OCI-LY1 (cell line): ENCODE data around the gene TPCN1.

Experiments
- H2AFZ ChIP-seq: fragments of 200-600 bp; sonication (generic), shearing (Covaris generic); 2 replicates; pipeline ENCODE4 v1.6.0; 2014; ENCODE audit warnings: antibody characterized with exemption, mild to moderate bottlenecking, low read length
- H3F3A ChIP-seq: fragments of 200-600 bp; sonication (generic), shearing (Covaris generic); 2 replicates; pipeline ENCODE4 v1.6.0; 2014; ENCODE audit warnings: mild to moderate bottlenecking, antibody characterized with exemption, low read length, moderate library complexity; ENCODE audit not compliant: insufficient read depth
- H3K27ac ChIP-seq: fragments of 200-600 bp; sonication (generic); 2 replicates; pipeline ENCODE4 v1.5.1; 2014; ENCODE audit warnings: low read length, mixed run types, mild to moderate bottlenecking, low read depth; ENCODE audit not compliant: poor library complexity, severe bottlenecking
- H3K27me3 ChIP-seq: fragments of 200-600 bp; sonication (generic); 2 replicates; pipeline ENCODE4 v1.6.0; 2014; ENCODE audit warnings: antibody characterized with exemption, mild to moderate bottlenecking, low read length, moderate library complexity; ENCODE audit not compliant: insufficient read depth
- H3K36me3 ChIP-seq: fragments of 200-600 bp; sonication (generic); 2 replicates; pipeline ENCODE4 v1.6.1; 2014; ENCODE audit warnings: mild to moderate bottlenecking, antibody characterized with exemption, low read length, moderate library complexity, mixed read lengths; ENCODE audit not compliant: insufficient read depth
- H3K4me1 ChIP-seq: fragments of 200-600 bp; sonication (generic); 2 replicates; pipeline ENCODE4 v1.5.1; 2014; ENCODE audit warnings: mild to moderate bottlenecking, low read length, moderate library complexity; ENCODE audit not compliant: insufficient read depth, severe bottlenecking
- H3K4me2 ChIP-seq: fragments of 200-600 bp; sonication (generic), shearing (Covaris generic); 2 replicates; pipeline ENCODE4 v1.6.1; 2014; ENCODE audit warnings: low read length
- H3K4me3 ChIP-seq: fragments of 200-600 bp; sonication (generic); 2 replicates; pipeline ENCODE4 v1.5.1; 2014; ENCODE audit warnings: low read length, low read depth, mild to moderate bottlenecking, mixed read lengths; ENCODE audit not compliant: poor library complexity, severe bottlenecking
- H3K79me2 ChIP-seq: fragments of 200-600 bp; shearing (Covaris generic); 2 replicates; pipeline ENCODE4 v1.6.1; 2016; ENCODE audit warnings: mixed run types, low read length, mixed read lengths; ENCODE audit not compliant: insufficient read depth
- H3K9ac ChIP-seq: fragments of 200-600 bp; sonication (generic), shearing (Covaris generic); 2 replicates; pipeline ENCODE4 v1.6.1; 2014; ENCODE audit warnings: mild to moderate bottlenecking, low read length, mixed read lengths
- H3K9me2 ChIP-seq: fragments of 200-600 bp; sonication (generic), shearing (Covaris generic); 2 replicates; pipeline ENCODE4 v1.6.1; 2014; ENCODE audit warnings: low read depth, mild to moderate bottlenecking, low read length, mixed read lengths
- H3K9me3 ChIP-seq: fragments of 200-600 bp; shearing (Covaris generic); 2 replicates; pipeline ENCODE4 v1.6.1; 2014; ENCODE audit warnings: low read length, mixed read lengths
- H4K20me1 ChIP-seq: fragments of 200-600 bp; sonication (generic), shearing (Covaris generic); 2 replicates; pipeline ENCODE4 v1.6.0; 2016; ENCODE audit warnings: mild to moderate bottlenecking, low read length; ENCODE audit not compliant: insufficient read depth
- EZH2 ChIP-seq: fragments of 200-600 bp; sonication (generic), shearing (Covaris generic); IDR thresholded peaks from 2 replicates; pipeline ENCODE4 v1.8.0; 2017; ENCODE audit warnings: borderline replicate concordance, mixed run types, mild to moderate bottlenecking, antibody characterized with exemption, low read length, moderate library complexity, mixed read lengths
- TF ChIP-seq, protein P1 (sequence below): fragments of 200-600 bp; sonication (generic), shearing (Covaris generic); IDR thresholded peaks from 2 replicates; pipeline ENCODE4 v1.5.1; 2017; ENCODE audit warnings: mild to moderate bottlenecking, antibody characterized with exemption, low read length, moderate library complexity, mixed read lengths

Gene TPCN1

DNA sequence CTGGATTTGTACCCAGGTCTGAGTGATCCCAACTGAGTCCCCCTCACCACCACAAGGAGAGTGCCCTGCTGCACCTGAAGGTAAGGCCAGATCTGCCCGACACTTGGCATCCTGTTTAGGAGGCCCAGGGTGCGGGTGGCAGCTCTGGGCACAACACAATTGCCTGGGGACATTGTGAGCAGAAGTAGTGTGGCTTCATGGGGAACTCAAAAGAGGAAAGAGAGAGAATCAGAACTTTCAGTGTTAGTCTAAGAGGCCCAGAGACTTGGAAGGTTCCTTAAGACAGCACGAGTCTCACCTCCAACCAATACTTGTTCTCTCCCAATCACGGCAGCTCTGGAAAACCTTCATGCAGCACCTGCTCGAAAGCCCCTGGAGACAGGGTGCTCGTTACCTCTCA, 120.3 kb downstream of the TPCN1 start:
- no peak overlapping the region for H3K4me2 ChIP-seq
- no peak overlapping the region for H2AFZ ChIP-seq
- TF ChIP-seq, protein P1, sequence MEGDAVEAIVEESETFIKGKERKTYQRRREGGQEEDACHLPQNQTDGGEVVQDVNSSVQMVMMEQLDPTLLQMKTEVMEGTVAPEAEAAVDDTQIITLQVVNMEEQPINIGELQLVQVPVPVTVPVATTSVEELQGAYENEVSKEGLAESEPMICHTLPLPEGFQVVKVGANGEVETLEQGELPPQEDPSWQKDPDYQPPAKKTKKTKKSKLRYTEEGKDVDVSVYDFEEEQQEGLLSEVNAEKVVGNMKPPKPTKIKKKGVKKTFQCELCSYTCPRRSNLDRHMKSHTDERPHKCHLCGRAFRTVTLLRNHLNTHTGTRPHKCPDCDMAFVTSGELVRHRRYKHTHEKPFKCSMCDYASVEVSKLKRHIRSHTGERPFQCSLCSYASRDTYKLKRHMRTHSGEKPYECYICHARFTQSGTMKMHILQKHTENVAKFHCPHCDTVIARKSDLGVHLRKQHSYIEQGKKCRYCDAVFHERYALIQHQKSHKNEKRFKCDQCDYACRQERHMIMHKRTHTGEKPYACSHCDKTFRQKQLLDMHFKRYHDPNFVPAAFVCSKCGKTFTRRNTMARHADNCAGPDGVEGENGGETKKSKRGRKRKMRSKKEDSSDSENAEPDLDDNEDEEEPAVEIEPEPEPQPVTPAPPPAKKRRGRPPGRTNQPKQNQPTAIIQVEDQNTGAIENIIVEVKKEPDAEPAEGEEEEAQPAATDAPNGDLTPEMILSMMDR, result no peak

DNA sequence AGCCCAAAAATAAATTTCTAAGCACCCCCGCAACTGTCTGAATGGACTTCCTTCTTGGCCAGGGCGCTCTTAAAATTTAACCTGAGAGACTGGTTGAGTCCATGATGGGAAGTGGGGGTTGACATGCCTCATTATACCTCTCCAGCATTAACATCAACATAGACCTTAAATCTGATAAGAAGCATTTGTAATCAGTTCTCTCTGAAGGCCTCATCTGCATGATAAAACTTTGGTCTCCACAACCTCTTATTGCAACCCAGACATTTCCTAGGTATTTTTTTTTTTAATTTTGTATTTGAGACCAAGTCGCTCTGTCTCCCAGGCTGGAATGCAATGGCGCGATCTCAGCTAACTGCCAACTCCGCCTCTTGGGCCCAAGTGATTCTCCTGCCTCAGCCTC, 124.1 kb downstream of the TPCN1 start:
- Histone ChIP-seq H3K79me2 (no peaks in the 10 kb centered on the region), H3K36me3 (no peaks in the 10 kb centered on the region), H3K27ac (no peak overlapping the region), H3K4me3 (no peak overlapping the region), H3K27me3 (no peaks in the 10 kb centered on the region), H4K20me1 (no peaks in the 10 kb centered on the region), H3F3A (no peaks in the 10 kb centered on the region), H3K9me3 (no peaks in the 10 kb centered on the region), H3K4me2 (no peak overlapping the region), H3K9me2 (no peaks in the 10 kb centered on the region), H2AFZ (no peak overlapping the region), H3K4me1 (no peaks in the 10 kb centered on the region), H3K9ac (no peak overlapping the region)
- TF ChIP-seq, protein P1, result no peak
- TF ChIP-seq EZH2, result no peak

More for the DNA sequence above, 120.3 kb downstream of the TPCN1 start:
- no peaks in the 10 kb centered on the region for H3K4me1 ChIP-seq
- no peaks in the 10 kb centered on the region for H3K79me2 ChIP-seq
- H3K4me3 ChIP-seq, result no peak overlapping the region
- H3F3A ChIP-seq, result no peaks in the 10 kb centered on the region
- H3K9me2 ChIP-seq, result no peaks in the 10 kb centered on the region
- no peaks in the 10 kb centered on the region for H3K9me3 ChIP-seq
- no peak overlapping the region for H3K27ac ChIP-seq
- H4K20me1 ChIP-seq, result no peaks in the 10 kb centered on the region
- H3K9ac ChIP-seq, result no peak overlapping the region
- H3K36me3 ChIP-seq, result no peaks in the 10 kb centered on the region
- H3K27me3 ChIP-seq, result no peaks in the 10 kb centered on the region

DNA sequence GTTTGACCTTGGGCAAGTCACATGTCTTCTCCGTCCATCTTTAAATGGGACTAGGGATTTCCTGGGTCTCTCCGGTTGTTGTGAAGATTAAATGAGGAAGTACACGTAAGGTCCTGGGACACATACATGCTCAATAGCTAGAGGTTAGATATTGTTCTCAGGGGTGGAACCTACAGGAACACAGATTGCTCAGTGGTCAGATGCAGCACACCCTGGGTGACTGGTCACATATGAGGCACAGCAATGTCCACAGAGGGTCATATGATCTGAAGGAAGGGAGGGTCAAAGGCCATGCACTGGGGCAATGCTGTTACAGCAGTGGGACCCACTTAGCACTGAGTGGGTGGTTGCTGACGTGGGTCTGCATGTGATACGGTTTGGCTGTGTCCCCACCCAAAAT, 125.1 kb downstream of the TPCN1 start:
- Histone ChIP-seq H3K4me3 (no peak overlapping the region), H3K36me3 (no peaks in the 10 kb centered on the region), H3K4me2 (no peak overlapping the region), H3K27ac (no peak overlapping the region), H3K9me3 (no peaks in the 10 kb centered on the region), H3F3A (no peaks in the 10 kb centered on the region), H3K27me3 (no peaks in the 10 kb centered on the region), H2AFZ (no peak overlapping the region), H3K79me2 (no peaks in the 10 kb centered on the region), H4K20me1 (no peaks in the 10 kb centered on the region), H3K9me2 (no peaks in the 10 kb centered on the region), H3K9ac (no peak overlapping the region), H3K4me1 (no peaks in the 10 kb centered on the region)
- TF ChIP-seq EZH2, result no peak
- TF ChIP-seq, protein P1, result no peak
